Measurements from ENCODE around the gene ARL8A. TPM values are rescaled to one million over a fixed set of nuclear protein-coding genes. Genes with fewer than 3 reads are reported as not detected.
"Not testable (repeated sequence)": the region's sequence is repeated elsewhere in the genome, so short reads cannot be mapped to it uniquely, and the experiment has no call there.

Gene ARL8A
- total RNA-seq, 6 experiments from 2014 or later, result 23.1 to 57.7 (median 36.1) TPM

GRCh38 chr1:202113690-202114300, 30.7 kb downstream of the ARL8A start:
- no peaks in the 10 kb centered on the region for H3K36me3 ChIP-seq
- DNase-seq (no peak), ATAC-seq (peak in 1 of 4 donors; percentile 18)
- no peaks in the 10 kb centered on the region for H3K27me3 ChIP-seq
- peak overlapping the region; percentile 37 to 68 (median 53) for H3K27ac ChIP-seq
- 46% methylated on average over 2 of the region's 2 CpGs for WGBS (ENCODE audit: insufficient coverage, low coverage, low lambda C conversion rate, missing lambda C conversion rate)
- H3K4me3 ChIP-seq, result no peak overlapping the region
- TF ChIP-seq POLR2A (IDR thresholded peaks at IDR 0.05), result no peak
- TF ChIP-seq CTCF (IDR thresholded peaks at IDR 0.05), result no peak
- intact Hi-C loops (cut with DNase I), result no loop called here
- no peaks in the 10 kb centered on the region for H3K9me3 ChIP-seq
- H3K4me1 ChIP-seq, result peaks cover 0 to 32% (median 14%) of the 10 kb centered on the region in 4 donors

GRCh38 chr1:202112859-202113689, 31.5 kb downstream of the ARL8A start:
- no peak for TF ChIP-seq CTCF (IDR thresholded peaks at IDR 0.05)
- no peak for TF ChIP-seq POLR2A (IDR thresholded peaks at IDR 0.05)
- no CpG with 5 or more reads among the region's 5 CpGs for WGBS (ENCODE audit: insufficient coverage, low coverage, low lambda C conversion rate, missing lambda C conversion rate)
- Histone ChIP-seq H3K36me3 (no peaks in the 10 kb centered on the region), H3K27ac (peak overlapping the region; percentile 37 to 68 (median 53)), H3K4me1 (peaks cover 0 to 32% (median 14%) of the 10 kb centered on the region in 4 donors), H3K9me3 (no peaks in the 10 kb centered on the region), H3K27me3 (no peaks in the 10 kb centered on the region), H3K4me3 (no peak overlapping the region)
- DNase-seq (peak; percentile 86 to 90 (median 87)), ATAC-seq (peak; percentile 73 to 84 (median 76))
- intact Hi-C loops (cut with DNase I), result no loop called here

- ATAC-seq; intact Hi-C loops (cut with DNase I); H3K27ac ChIP-seq: not testable (repeated sequence)
Measured at GRCh38 chr1:202111589-202111988, 32.9 kb downstream of the ARL8A start.

GRCh38 chr1:202110977-202111376, 33.6 kb downstream of the ARL8A start:
- WGBS (ENCODE audit: insufficient coverage, low coverage, low lambda C conversion rate, missing lambda C conversion rate), result no CpG with 5 or more reads among the region's 3 CpGs
- H3K4me1 ChIP-seq, result peaks cover 0 to 44% (median 20%) of the 10 kb centered on the region in 4 donors
- no peak for ATAC-seq

More at GRCh38 chr1:202111589-202111988, 32.9 kb downstream of the ARL8A start:
- H3K4me1 ChIP-seq, result peaks cover 0 to 43% (median 20%) of the 10 kb centered on the region in 4 donors
- not testable (repeated sequence) for H3K36me3 ChIP-seq, H3K27me3 ChIP-seq, H3K9me3 ChIP-seq, DNase-seq, H3K4me3 ChIP-seq
- 92% methylated on average over 6 of the region's 7 CpGs for WGBS (ENCODE audit: insufficient coverage, low coverage, low lambda C conversion rate, missing lambda C conversion rate)

More at GRCh38 chr1:202110977-202111376, 33.6 kb downstream of the ARL8A start:
- TF ChIP-seq CTCF (IDR thresholded peaks at IDR 0.05) (no peak), POLR2A (IDR thresholded peaks at IDR 0.05) (no peak)
- no peak overlapping the region for H3K27ac ChIP-seq
- H3K9me3 ChIP-seq, result no peaks in the 10 kb centered on the region
- no peaks in the 10 kb centered on the region for H3K36me3 ChIP-seq
- DNase-seq, result no peak
- intact Hi-C loops (cut with DNase I), result no loop called here
- H3K27me3 ChIP-seq, result no peaks in the 10 kb centered on the region
- H3K4me3 ChIP-seq, result no peak overlapping the region

Measured in right lobe of liver (tissue), 6 donors.